Measurements from ENCODE around the gene KLF18. TPM values are rescaled to one million over a fixed set of nuclear protein-coding genes. Genes with fewer than 3 reads are reported as not detected.

The KLF18 gene
- total and polyA plus RNA-seq, 8 donors = not detected

GRCh38 chr1:44113095-44113609 is 28.3 kb downstream of the KLF18 start:
- Histone ChIP-seq H3K27ac (no peak overlapping the region), H3K27me3 (no peaks in the 10 kb centered on the region), H3K4me3 (no peak overlapping the region), H3K36me3 (no peaks in the 10 kb centered on the region), H3K9me3 (no peaks in the 10 kb centered on the region), H3K4me1 (no peaks in the 10 kb centered on the region)
- no peak for DNase-seq
- no peak for ATAC-seq
- intact Hi-C loops (cut with DNase I) = no loop called here
- TF ChIP-seq CTCF (IDR thresholded peaks at IDR 0.05) = no peak

GRCh38 chr1:44112486-44112885 is 28.9 kb downstream of the KLF18 start:
- no peak for TF ChIP-seq CTCF (IDR thresholded peaks at IDR 0.05)
- no peak for DNase-seq
- no peaks in the 10 kb centered on the region for H3K4me1 ChIP-seq
- no peaks in the 10 kb centered on the region for H3K36me3 ChIP-seq
- no peak for ATAC-seq
- H3K27ac ChIP-seq = no peak overlapping the region
- peaks cover 0 to under 1% of the 10 kb centered on the region in 2 donors for H3K27me3 ChIP-seq
- no peaks in the 10 kb centered on the region for H3K9me3 ChIP-seq
- no peak overlapping the region for H3K4me3 ChIP-seq
- intact Hi-C loops (cut with DNase I) = no loop called here

- Histone ChIP-seq H3K27ac (no peak overlapping the region), H3K36me3 (no peaks in the 10 kb centered on the region), H3K27me3 (peaks cover 0 to 7% of the 10 kb centered on the region in 2 donors), H3K4me1 (no peaks in the 10 kb centered on the region), H3K4me3 (no peak overlapping the region), H3K9me3 (no peaks in the 10 kb centered on the region)
- intact Hi-C loops (cut with DNase I) = no loop called here
- TF ChIP-seq CTCF (IDR thresholded peaks at IDR 0.05) = no peak
- DNase-seq (no peak), ATAC-seq (no peak)
Measured at GRCh38 chr1:44111861-44112260, 29.6 kb downstream of the KLF18 start.

GRCh38 chr1:44110916-44111315 is 30.5 kb downstream of the KLF18 start:
- Histone ChIP-seq H3K36me3 (no peaks in the 10 kb centered on the region), H3K27me3 (peaks cover 0 to 14% of the 10 kb centered on the region in 2 donors), H3K9me3 (no peaks in the 10 kb centered on the region), H3K4me3 (no peak overlapping the region), H3K27ac (no peak overlapping the region), H3K4me1 (no peaks in the 10 kb centered on the region)
- TF ChIP-seq CTCF (IDR thresholded peaks at IDR 0.05) = no peak
- ATAC-seq (no peak), DNase-seq (no peak)
- intact Hi-C loops (cut with DNase I) = no loop called here

GRCh38 chr1:44108971-44109370 is 32.5 kb downstream of the KLF18 start:
- no peak for TF ChIP-seq CTCF (IDR thresholded peaks at IDR 0.05)
- intact Hi-C loops (cut with DNase I) = no loop called here
- no peaks in the 10 kb centered on the region for H3K4me1 ChIP-seq

More at GRCh38 chr1:44108971-44109370, 32.5 kb downstream of the KLF18 start:
- ATAC-seq (no peak), DNase-seq (no peak)
- Histone ChIP-seq H3K27me3 (peaks cover 0 to 17% of the 10 kb centered on the region in 2 donors), H3K36me3 (no peaks in the 10 kb centered on the region), H3K9me3 (no peaks in the 10 kb centered on the region), H3K4me3 (no peak overlapping the region), H3K27ac (no peak overlapping the region)
